GM19395 (cell line): ENCODE results near the gene KIAA0408.
"Not testable (repeated sequence)": the region's sequence is repeated elsewhere in the genome, so short reads cannot be mapped to it uniquely, and the experiment has no call there.

Experiments used
- ATAC-seq: cut with Tn5 transposase; IDR thresholded peaks from one replicate; pipeline ENCODE4 v1.9.1; 2021; ENCODE audit warnings: mild to moderate bottlenecking, moderate library complexity; ENCODE audit not compliant: unreplicated experiment

KIAA0408 gene

DNA sequence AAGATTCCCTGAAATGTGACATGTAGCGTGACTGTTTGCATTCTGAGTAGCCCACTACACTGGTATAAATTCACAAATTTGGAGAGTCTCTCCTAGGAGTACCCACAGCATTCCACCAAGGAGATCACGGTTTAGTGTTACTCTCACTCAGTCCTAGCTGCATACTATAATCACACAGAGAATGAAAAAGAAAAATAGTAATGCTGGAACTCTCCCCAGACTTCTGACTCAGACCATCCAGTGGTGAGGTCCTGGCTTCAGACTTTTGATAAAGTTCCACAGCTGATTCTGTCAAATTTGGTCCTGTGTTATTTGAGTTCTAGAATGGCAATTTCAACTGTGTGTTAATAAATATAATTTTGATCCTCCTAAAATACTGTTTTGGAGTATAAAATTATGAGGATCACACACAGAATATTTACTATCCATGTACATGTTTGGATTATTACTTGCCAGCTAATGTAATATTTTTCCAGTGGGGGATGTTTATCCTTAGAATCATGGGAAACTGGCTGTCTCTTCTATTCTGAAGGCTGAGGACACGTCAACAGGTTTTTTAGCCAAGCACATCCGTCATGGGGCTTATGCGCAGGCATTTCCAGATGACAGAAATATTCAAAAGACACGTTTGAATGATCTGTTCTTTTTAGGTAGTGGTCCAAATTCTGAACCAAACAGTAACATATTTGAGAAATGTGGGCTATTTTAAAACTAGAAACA lies 5.1 kb upstream of the KIAA0408 start:
- no peak for ATAC-seq

DNA sequence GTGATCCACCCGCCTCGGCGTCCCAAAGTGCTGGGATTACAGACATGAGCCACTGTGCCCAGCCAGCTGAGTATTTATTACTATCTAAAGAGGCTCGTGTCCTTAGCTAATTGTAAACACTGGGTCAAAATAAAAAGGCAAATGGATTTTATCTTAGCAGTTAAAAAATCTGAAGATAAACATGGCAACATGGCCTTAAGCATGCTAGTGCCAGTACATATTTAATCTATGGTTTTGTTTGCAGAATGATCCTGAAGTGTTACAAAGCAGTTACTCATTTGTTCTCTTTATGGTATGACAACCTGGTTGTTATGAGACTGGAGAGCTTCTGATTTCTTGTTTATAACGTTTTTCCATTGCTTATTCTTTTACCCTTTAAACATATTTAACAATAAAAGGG lies 3.9 kb upstream of the KIAA0408 start:
- no peak for ATAC-seq

DNA sequence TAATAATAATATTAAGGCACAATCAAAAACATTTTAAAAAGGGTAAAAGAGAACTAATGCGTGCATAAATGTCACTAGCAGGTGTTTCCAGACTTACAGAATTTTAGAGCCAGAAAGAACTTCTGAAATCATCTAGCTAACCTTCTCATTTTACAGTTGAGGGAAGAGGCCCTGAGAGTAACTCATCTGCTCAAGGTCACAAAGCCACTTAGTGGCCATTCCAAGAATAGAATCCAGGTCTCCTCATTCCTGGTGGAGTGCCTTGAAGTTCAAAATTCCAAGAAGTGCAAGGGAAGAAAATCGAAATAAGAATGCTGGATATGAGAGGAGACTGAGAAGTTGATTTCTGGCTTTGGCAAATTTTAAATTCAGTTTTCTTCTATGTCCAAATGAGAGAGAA lies 3.2 kb upstream of the KIAA0408 start:
- ATAC-seq: no peak

DNA sequence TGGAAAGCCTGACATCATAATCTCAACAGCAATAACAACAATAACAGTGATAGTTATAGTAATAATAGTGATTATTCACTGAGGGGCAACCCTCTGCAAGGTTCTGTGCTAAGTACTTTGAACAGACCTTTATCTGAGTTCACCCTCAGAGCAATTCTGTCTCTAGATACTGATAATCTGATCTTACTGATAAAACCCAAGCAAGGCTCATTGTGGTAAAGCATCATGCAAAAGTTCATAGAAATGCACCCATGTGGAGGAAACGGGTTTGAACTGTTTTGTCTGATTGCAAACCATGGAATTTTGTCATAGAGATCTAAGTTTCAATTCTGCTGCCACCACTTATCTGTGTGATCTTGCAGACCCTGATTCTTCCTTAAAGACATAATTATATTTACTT lies 1.3 kb upstream of the KIAA0408 start:
- no peak for ATAC-seq

GRCh38 chr6:127458817-127459216 lies 372 bp downstream of the KIAA0408 start:
- no peak for ATAC-seq

DNA sequence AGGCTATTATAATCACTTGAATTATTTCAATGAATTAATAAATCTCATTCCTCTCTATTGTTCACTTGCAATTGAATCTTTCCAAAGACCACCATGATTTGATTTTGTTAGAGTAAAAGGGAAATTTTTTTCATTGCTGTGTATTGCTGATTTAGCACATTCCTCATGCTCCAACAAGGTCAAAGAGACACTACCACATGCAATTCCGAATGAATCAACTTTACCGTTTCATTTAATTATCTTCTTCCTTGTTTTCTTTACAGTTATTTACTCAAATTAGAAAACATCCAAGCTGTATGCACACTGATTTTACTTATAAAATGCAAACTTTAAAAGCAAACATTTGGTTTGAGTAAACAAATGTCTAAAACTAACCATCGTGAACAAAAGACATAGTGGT lies 967 bp downstream of the KIAA0408 start:
- no peak for ATAC-seq

DNA sequence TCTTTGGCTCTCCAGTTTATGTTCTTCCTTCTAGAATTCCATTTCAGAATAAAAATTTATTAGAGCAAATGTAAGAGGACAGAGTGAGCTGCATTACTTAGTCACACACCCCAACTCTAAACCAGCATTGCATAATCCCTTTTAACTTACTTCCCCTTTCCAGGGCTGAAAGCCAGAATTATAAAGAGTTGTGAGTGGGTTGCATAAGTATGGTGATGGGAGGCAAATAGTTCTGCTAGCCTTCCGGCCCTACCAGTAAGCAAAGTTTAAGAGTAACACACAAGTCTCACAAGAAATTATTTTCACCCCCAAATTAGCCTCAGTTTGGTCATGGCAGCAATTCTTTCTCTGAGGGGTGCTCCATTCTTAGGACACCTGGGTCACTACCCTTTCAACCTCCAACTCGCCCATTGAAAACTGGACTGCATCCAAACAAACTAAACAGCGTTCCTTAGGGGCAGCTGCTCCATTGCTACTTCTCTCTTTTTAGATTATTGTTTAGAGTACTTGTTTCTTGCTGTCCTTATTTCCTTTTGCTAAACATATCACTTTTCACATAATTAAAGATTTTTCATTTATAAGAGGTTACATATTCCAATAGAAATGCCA lies 1.6 kb downstream of the KIAA0408 start:
- ATAC-seq: no peak

DNA sequence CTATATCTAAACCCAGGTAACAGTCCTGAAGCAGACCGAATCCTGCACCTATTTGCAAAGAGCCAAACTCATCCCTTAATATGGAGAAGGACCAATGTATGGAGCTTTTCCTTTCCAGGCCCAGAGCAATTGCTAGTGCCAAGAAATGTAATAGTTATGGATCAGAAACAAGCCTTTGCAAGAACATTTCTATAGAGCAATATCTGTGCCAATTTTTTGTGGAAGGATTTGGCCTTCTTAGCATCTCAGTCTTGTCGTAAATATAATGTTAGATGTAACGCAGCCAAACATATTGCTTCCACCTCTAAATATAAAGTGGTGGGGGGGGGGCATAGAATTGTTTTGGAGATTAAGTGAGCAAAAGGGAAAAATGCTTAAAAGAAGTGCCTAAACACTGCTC lies 2.7 kb downstream of the KIAA0408 start:
- no peak for ATAC-seq

DNA sequence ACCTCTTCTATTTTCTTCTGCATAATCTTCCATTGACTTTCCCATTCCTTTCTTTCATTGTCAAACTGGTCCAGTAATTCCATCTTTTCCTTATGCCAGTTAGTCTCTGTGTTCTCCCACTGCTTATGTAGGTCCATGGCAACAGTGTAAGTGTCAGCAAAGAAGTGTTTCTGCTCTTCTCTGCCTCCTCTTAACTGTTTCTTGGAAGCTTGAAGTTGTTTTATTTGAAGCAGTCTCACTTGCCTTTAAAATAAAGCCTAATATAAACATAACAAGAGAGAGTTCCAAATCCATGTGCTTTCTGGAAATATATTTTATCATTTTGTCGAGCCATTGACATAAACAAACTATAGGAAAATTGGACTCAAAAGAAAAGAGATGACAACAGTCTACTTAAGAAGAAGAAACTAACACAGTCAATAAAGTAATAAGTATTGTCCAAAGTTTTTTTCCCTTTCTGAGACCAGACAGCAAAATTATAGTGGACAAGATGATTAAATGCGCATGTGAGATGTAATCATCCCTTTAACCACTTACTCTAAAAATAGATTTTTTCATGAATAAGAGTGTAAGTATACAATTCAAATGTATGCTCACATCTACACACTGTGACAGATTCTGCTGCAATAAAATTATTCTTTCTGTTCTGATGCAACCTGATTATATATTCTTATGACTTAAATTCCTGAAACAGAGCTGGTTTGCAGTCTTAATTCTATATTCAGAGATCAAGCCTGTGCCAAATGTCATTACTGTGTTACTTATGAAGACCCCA lies 5.2 kb downstream of the KIAA0408 start:
- no peak for ATAC-seq

DNA sequence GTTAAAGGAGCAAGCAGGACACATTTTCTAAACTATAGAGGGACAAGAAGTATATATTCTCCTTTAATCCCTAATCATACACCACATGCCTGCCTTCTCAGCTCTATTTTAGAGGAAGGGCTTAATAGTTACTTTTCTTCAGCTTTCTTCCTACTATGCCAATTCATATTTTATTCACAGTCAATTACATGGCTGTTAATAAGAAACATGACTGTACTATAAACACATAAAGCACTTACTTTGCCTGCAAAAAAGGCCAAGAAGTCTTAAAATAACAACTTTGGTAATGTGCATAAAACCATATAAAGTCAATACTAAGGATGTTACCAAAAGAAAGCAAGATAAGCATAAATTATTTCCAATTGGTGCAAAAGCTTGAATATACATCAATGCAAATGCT lies 6.4 kb downstream of the KIAA0408 start:
- ATAC-seq: no peak

- ATAC-seq: no peak
Measured at GRCh38 chr6:127451388-127451787, 7.8 kb downstream of the KIAA0408 start.

- no peak for ATAC-seq
Measured at GRCh38 chr6:127447780-127448179, 11.4 kb downstream of the KIAA0408 start.

DNA sequence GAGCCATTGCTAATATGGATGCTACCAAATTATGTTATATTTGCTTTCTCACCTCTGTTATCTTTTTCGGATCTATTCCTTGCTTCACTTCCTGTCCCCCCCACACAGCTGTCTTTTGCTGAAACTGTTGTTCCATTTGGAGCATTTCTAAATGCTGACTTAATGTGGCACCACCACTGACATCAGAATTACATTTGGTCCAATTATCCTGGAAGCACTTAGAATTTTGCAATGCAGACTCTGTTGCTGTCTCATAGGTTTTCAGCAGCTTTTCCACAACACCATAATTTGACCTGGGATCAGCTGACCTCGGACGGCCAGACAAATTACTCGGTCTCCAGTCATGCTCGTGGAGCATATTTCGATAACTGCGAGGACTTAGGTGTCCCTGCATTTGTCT lies 12.8 kb downstream of the KIAA0408 start:
- ATAC-seq: no peak

DNA sequence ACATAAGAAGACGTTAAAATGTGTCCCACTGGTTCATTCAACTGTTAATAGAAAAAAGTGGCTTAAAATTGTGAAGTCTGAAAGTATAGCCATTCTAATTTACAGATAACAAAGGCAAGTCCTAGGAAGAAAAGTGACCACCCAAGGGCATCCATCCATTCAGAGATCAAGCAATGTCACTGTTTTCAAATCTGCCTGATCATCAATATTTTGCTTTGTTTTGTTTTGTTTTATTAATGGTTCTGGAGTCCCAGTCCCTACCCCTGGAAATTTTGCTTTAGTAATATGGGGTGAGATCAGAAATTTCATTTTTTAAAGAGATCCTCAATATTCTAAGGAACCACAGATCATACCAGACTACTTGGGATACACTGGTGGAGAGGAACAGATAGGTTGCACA lies 17.3 kb downstream of the KIAA0408 start:
- ATAC-seq: no peak

DNA sequence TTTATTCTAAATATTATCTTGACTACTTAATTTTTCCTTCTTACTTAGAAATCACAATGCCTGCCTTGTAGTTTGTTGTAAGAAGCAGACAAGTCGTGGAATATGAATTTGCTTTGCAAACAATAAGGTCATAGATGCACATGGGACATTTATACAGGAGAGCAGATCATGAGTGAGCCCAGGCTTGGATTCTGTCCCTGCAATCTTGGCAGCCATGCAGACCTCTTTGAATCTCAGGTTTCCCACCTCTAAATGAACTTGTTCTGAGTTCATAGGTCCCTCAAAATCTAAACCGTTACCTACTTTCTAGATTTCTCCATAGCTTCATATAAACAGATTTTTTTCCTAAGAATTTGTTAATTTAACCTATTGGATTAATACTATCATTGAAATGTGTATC lies 19.5 kb downstream of the KIAA0408 start:
- no peak for ATAC-seq

DNA sequence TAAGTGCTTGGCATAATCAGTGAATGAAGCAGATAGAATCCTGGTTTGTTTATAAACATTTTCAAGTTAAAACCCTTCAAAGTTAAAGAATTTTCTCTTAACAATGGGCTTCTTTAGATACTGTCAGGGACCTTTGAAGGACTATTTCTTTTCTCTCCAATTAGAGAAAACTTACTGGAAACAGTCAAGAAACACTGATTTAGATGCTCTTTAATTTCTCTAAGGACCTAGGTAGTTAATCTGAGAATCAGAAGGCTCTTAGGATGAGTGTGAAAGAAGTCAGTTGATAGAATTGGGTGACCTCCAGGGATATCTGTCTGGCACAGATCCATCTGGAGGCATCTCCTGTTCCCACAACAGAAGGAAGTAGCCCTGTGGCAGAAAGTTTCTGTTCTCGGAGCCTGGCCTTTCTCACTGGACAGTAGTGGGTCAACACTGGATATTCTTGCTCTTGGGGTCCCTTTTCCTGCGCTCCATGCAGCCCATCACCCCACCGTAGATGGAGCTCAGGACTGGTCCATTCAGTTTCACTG lies 22.5 kb downstream of the KIAA0408 start:
- ATAC-seq: no peak

GRCh38 chr6:127435626-127436220 lies 23.5 kb downstream of the KIAA0408 start:
- no peak for ATAC-seq

- no peak for ATAC-seq
Measured at GRCh38 chr6:127434651-127435050, 24.5 kb downstream of the KIAA0408 start.

DNA sequence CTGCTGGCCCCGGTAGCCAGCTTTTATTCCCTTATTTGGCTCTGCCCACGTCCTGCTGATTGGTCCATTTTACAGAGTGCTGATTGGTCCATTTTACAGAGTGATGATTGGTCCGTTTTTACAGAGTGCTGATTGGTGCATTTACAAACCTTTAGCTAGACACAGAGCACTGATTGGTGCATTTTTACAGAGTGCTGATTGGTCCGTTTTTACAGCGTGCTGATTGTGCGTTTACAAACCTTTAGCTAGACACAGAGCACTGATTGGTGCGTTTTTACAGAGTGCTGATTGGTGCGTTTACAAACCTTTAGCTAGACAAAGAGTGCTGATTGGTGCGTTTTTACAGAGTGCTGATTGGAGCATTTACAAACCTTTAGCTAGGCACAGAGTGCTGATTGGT lies 30.6 kb downstream of the KIAA0408 start:
- not testable (repeated sequence) for ATAC-seq

DNA sequence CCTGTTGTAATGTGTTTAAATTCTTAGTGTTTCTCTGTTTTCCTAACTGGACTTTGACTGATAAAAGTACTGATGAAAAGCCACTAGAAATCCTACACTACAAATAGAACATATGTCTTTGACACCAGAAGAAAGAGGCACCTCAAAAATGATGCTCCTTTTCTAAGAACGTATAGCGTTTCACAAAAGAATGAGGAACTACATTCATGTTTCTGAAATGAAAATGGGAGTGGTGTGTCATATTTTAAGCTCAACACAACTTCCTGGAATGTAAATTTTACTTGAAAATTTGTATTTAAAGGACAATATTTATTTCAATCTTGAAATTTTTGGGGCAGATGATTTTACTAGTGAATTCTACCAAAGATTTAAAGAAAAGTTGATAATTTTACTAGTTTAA lies 35.3 kb downstream of the KIAA0408 start:
- ATAC-seq: no peak

DNA sequence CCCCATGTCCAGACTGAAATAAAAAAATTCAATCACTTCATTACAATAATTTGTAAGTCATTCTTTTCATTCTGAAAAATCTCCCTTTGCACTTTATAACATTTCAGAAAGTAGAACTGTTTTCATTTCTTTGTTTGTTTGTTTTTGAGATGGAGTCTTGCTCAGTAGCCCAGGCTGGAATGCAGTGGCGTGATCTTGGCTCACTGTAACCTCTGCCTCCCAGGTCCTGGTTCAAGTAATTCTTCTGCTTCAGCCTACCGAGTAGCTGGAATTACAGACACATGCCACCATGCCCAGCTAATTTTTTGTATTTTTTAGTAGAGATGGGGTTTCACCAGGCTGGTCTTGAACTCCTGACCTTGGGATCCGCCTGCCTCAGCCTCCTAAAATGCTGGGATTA lies 38.0 kb downstream of the KIAA0408 start:
- not testable (repeated sequence) for ATAC-seq
